ENCODE data around the gene HDGFL3. TPM values are rescaled to one million over a fixed set of nuclear protein-coding genes. Genes with fewer than 3 reads are reported as not detected.

The HDGFL3 gene
- total and polyA plus RNA-seq, 9 donors: 24.7 to 67.6 (median 52.6) TPM

DNA sequence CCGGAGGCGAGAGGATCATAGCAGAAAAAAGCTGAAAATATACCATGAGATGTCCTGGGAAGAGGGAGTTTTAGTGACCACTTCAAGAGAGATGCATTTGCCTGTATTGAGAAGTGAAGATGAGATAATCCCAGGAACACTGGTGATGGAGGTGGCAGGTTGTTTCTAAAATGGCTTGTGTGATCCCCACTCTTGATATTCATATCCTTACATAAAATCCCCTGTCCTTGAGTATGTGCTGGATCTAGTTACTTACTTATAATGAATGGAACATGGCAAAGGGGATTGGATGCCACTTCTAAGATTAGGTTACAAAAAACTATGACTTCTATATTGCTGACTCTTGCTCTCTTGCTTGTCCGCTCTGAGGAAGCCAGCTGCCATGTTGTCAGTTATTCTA, 22.1 kb downstream of the HDGFL3 start:
- Histone ChIP-seq H3K9me3 (no peaks in the 10 kb centered on the region), H3K27me3 (no peaks in the 10 kb centered on the region), H3K4me3 (no peak overlapping the region), H3K36me3 (no peaks in the 10 kb centered on the region), H3K4me1 (ENCODE audit: insufficient read depth) (no peaks in the 10 kb centered on the region), H3K27ac (no peak overlapping the region)
- no peak for DNase-seq
- intact Hi-C loops (cut with DNase I): no loop called here
- TF ChIP-seq EP300 (IDR thresholded peaks at IDR 0.05): no peak
- no peak for TF ChIP-seq POLR2A (IDR thresholded peaks at IDR 0.05)
- TF ChIP-seq, protein P1, sequence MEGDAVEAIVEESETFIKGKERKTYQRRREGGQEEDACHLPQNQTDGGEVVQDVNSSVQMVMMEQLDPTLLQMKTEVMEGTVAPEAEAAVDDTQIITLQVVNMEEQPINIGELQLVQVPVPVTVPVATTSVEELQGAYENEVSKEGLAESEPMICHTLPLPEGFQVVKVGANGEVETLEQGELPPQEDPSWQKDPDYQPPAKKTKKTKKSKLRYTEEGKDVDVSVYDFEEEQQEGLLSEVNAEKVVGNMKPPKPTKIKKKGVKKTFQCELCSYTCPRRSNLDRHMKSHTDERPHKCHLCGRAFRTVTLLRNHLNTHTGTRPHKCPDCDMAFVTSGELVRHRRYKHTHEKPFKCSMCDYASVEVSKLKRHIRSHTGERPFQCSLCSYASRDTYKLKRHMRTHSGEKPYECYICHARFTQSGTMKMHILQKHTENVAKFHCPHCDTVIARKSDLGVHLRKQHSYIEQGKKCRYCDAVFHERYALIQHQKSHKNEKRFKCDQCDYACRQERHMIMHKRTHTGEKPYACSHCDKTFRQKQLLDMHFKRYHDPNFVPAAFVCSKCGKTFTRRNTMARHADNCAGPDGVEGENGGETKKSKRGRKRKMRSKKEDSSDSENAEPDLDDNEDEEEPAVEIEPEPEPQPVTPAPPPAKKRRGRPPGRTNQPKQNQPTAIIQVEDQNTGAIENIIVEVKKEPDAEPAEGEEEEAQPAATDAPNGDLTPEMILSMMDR (IDR thresholded peaks at IDR 0.05): no peak
- 96 to 100% (median 99%) methylated on average over 3 of the region's 3 CpGs for WGBS, 3 donors

DNA sequence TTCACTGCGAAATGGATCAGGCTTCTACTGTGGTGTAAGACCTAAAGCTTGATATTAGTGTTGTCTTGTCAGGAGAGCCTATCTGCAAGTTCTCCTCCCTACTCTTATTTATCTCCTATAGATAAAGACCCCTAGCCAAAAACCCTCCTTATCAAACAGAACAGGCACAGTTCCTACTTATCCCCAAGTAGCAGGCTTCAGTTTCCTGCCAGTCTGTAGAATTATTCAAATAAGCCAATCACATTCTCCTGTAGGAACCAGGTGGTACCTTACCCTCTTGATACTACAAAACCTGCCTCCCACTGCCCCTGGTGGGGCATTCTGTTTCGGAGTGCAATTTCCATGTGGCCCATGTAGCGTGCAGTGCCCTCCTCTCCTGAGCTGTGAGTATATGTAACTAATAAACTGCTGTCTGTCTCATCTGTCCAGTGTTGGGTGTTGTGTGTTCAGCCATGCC, 28.7 kb downstream of the HDGFL3 start:
- Histone ChIP-seq H3K4me1 (ENCODE audit: insufficient read depth) (no peaks in the 10 kb centered on the region), H3K27ac (no peak overlapping the region), H3K9me3 (no peaks in the 10 kb centered on the region), H3K36me3 (no peaks in the 10 kb centered on the region), H3K4me3 (no peak overlapping the region), H3K27me3 (no peaks in the 10 kb centered on the region)
- intact Hi-C loops (cut with DNase I): no loop called here
- TF ChIP-seq EP300 (IDR thresholded peaks at IDR 0.05) (no peak), POLR2A (IDR thresholded peaks at IDR 0.05) (no peak)
- TF ChIP-seq, protein P1 (IDR thresholded peaks at IDR 0.05): no peak
- WGBS, 3 donors: 90 to 94% (median 92%) methylated on average over 3 of the region's 3 CpGs
- no peak for DNase-seq

DNA sequence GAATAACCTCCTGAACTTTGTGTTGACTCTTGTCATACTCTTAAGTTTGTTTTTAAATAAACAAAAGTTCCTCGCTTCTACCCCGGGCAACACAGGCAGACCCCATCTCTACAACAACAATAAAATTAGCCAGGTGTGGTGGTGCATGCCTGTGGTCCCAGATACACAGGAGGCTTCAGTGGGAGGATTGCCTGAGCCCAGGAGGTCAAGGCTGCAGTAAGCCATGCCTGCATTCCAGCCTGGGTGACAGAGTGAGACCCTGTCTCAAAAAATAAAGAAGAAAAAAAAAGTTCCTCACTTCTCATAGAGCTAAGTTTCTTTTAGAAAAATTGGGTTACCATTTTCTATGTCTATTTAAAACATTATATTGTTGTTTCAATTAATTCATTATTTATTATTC, 29.2 kb downstream of the HDGFL3 start:
- H3K4me3 ChIP-seq: no peak overlapping the region
- H3K9me3 ChIP-seq: no peaks in the 10 kb centered on the region
- no peaks in the 10 kb centered on the region for H3K4me1 ChIP-seq (ENCODE audit: insufficient read depth)
- WGBS, 3 donors: 61 to 75% (median 72%) methylated on average over 2 of the region's 2 CpGs
- no peaks in the 10 kb centered on the region for H3K27me3 ChIP-seq
- no peak overlapping the region for H3K27ac ChIP-seq
- no peak for DNase-seq
- no peaks in the 10 kb centered on the region for H3K36me3 ChIP-seq
- intact Hi-C loops (cut with DNase I): no loop called here
- no peak for TF ChIP-seq POLR2A (IDR thresholded peaks at IDR 0.05)
- TF ChIP-seq EP300 (IDR thresholded peaks at IDR 0.05): no peak
- TF ChIP-seq, protein P1 (IDR thresholded peaks at IDR 0.05): no peak

DNA sequence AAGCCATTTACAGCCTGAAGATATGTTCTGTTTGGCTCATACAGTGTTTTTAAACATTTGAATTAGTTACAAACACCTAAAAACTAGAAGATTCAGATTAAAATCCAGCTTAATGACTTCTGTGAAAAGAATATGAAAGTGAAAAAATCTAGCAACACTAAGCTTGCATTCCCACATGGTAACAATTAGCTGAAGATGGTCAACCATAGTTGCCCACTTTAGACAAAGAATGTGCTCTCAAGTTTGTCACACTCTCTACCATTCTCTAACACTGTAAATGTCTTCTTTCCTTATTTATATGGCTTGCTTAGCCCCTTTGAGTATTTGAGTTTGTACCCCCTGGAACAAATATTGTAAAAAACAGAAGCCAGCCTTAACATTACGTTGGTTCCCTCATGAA, 32.7 kb downstream of the HDGFL3 start:
- no peaks in the 10 kb centered on the region for H3K9me3 ChIP-seq
- H3K27me3 ChIP-seq: no peaks in the 10 kb centered on the region
- no peaks in the 10 kb centered on the region for H3K4me1 ChIP-seq (ENCODE audit: insufficient read depth)
- H3K36me3 ChIP-seq: no peaks in the 10 kb centered on the region
- no peak overlapping the region for H3K4me3 ChIP-seq
- DNase-seq: no peak
- no peak overlapping the region for H3K27ac ChIP-seq
- WGBS, 3 donors: 93 to 100% (median 94%) methylated on average over 1 of the region's 1 CpG
- intact Hi-C loops (cut with DNase I): no loop called here
- no peak for TF ChIP-seq EP300 (IDR thresholded peaks at IDR 0.05)
- TF ChIP-seq, protein P1 (IDR thresholded peaks at IDR 0.05): no peak
- TF ChIP-seq POLR2A (IDR thresholded peaks at IDR 0.05): no peak

Data from ovary (tissue), 9 donors.